NCI-H69 (cell line): ENCODE measurements around the gene CAMTA1.

Experiments
- DNase-seq: peaks from one replicate; lab custom pipeline; 2025; lab: John Stamatoyannopoulos, UW

Gene CAMTA1

GRCh38 chr1:7040969-7041695 is 255.9 kb downstream of the CAMTA1 start:
- DNase-seq, result no peak

DNA sequence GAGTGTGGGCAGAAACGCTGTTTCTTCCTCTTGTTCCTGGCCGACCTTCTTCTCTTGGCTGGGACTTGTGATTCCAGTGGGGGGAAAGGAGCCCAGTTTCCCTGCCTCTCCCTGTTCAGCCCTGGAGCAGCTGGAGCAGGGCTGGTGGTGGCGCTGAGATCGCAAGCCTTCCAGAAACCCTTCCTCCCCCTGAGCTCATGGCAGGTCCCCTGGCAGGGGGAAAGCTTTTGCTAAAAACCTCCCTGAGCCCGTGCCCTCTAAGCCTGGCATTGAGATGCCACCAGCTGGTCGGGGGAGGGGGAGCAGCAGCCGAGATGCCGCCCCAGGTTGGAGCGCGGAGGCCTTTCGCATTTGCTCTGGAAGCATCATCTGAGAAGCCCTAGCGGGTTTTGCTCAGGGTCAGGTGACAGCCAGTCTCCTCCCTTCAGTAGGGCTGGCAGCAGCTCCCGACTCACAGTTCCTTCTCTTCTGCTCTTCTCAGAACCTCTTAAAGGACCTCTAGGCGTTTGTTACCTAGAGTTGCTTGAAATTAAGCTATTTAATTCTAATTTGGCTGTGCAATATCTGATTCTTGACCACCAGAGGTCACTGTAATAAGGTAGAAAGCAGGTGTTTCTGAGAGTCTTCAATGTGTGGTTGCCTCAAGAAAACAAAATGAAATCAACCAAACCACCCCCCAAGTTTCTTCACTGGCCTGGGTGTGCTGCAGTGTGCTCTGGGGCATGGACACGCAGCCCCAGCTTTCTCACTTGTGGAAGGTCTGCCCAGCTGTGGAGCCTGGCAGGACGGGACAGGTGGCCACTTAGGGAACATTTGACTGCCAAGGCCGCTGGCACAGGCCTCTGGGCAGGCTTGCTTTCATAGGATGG is 257.3 kb downstream of the CAMTA1 start:
- DNase-seq, result peak; percentile 47

DNA sequence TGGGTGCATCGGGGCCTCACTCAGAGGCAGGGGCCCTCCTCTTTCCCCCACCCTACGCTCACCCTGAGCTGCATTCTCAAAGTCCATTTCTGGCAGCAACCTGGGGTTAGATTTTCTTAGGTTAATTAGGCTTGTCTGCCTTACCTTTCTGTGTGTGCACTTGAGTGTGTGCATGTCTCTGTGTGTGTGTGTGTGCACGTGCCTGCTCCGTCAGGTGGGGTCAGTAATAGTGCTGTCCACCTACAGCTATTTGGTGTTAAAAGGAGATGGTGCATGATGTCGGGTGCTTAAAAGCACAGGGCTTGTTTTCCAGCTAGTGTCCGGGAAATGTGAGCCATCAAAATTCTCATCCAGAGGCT is 257.9 kb downstream of the CAMTA1 start:
- no peak for DNase-seq

- DNase-seq, result no peak
Observed at GRCh38 chr1:7043719-7044535, 258.7 kb downstream of the CAMTA1 start.

- no peak for DNase-seq
Observed at GRCh38 chr1:7045897-7046296, 260.6 kb downstream of the CAMTA1 start.

DNA sequence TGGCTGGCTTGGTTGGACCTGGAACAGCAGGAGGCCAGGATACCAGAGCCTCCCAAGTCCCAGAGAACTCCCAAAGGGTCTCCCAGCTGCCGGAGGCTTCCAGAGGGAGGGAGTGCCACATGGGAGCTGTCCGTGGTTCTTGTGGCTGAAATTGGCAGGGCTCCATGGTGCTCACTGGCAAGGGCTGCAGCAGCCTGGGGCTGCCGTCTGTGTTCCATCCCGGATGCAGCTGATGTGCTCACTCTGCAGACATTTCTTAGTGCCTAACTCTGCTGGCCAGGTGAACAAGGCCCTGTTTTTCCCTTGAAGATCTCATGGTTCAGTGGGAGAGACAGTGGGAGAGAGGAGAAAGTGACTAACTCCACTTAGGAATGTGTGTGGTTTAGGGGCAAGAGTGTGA is 261.1 kb downstream of the CAMTA1 start:
- peak; percentile 38 for DNase-seq

DNA sequence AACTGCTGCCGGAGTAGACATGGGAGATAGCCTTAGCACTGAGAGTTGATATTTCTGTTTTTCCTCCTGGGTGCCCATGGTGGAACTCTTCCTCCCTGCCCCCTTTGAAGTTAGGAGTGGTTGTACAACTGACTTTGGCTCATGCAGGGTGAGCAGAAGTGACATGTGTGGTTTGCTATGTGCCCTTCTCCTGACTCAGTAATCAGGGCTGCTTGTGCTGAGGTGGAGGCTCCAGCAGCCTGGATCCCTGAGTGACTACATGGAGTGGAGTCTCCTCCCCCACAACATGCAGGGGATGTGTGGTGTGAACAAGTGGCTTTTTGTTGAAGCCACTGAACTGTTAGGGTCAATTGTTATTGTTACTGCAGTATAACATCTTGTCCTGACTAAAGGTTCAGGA is 261.6 kb downstream of the CAMTA1 start:
- DNase-seq, result no peak

- no peak for DNase-seq
Observed at GRCh38 chr1:7047866-7048265, 262.6 kb downstream of the CAMTA1 start.

DNA sequence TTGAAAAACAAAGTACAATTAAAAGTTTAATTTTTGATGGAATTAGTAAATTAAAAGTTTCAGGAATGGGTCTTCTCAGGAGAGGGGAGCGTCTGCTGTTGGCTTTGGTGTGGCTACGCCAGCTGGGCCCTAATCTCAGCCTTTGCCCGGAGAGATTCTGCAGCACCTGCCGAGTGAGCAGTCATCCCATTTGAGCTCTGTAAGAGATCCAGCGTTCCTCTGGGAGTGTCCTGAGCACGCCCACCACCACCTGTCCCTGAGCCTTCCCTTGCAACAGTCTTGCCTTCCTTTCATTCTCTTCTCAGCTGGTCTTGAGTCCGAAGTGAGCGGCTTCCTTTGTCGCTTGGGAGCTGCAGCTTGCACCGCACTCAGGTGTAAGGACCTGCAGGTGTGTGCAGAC is 263.1 kb downstream of the CAMTA1 start:
- DNase-seq, result peak; percentile 33

- DNase-seq, result no peak
Observed at GRCh38 chr1:7049913-7050625, 264.8 kb downstream of the CAMTA1 start.

DNA sequence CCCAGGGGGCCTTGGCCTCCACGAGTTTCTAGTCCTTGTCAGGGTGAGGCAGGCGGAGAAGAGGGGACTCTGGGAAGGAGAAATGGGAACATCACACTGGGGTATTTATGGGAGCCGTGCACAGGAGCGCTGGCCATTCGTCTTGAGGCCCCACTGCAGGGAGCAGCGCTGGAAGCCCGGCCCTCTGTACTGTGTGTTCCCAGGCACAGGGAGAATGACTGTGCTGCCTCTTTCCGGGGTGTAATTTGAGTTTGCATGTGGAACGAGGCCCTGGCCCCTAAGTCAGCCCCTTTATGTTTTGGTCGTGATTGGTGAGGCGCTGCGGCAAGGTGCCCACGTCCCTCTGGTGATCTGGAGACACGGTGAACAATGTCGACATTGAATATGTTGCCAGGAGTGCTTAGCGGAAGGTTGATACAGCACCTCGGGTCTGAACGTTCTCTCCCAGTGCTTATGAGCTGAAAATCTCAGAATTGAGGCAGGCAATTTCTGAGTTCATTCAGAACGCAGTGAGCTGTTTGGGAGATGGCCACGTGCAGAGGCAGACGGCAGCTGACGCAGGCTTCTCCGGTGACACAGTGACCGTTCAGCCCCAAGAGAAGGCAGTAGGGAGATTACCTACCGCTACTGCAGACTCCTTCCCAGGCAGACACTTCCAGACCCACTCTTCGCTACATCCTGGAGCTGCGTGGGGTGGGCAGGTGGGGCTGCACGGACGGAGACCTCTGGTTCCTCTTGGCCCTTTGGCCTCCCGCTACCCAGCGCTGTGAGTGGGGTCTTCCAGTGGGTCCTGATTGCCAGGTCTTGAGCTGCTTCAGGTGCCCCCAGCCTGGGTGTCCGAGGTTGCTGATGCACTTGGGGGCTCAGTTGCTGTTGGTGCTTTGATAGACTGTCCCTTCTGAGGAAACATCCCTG is 265.8 kb downstream of the CAMTA1 start:
- no peak for DNase-seq

- DNase-seq, result no peak
Observed at GRCh38 chr1:7052701-7053100, 267.4 kb downstream of the CAMTA1 start.

- DNase-seq, result no peak
Observed at GRCh38 chr1:7060745-7061144, 275.5 kb downstream of the CAMTA1 start.

DNA sequence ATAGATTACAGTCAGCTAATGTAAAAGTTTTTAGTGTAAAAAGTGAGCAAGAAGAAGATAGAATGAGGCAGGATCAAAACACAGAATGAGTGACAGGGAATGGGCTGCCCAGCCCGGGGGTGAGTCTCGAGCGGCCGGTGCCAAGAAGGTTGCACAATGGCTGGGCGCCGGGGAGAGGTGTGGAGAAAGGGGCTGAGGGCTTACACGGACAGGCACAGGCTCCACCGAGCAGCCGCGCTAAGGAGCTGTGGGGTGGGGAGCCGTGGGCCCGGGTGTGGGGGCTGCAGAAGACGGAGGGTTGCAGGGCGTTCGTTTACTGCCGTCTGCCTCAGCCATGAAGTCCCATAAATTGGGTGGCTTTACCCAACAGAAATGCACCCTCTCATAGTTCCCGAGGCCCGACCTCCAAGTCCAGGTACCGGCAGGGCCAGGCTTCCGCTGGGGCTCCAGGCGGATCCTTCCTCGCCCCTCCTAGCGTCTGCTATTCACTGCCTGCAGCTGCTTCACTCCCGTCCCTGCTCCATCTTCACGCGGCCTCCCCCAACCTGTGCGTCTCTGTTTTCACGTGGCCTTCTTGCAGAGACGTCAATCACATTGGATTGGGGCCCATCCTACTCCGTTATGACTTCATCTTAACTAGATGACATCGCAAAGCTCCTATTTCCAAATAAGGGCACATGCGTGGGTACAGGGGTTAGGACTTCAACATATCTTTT is 277.2 kb downstream of the CAMTA1 start:
- DNase-seq, result no peak

GRCh38 chr1:7063981-7064380 is 278.7 kb downstream of the CAMTA1 start:
- DNase-seq, result no peak

DNA sequence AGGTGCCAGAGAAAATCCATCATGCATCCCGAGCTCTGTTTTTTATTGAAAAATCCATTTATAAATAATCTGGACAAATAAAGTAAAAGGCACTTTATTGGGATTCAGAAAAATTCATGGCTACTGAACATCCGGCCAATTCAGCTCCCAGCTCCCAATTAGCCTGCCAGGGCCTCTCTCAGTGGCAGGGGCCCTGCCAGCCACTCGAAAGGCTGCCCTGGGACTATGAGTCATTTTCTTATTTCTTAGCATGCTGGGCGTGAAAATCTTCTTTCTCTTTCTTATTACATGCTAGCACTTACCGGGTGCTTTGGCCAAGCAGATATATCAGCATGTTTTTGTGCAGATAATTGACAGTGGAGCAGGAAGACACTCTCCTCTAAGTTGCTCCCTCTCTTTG is 283.3 kb downstream of the CAMTA1 start:
- no peak for DNase-seq

DNA sequence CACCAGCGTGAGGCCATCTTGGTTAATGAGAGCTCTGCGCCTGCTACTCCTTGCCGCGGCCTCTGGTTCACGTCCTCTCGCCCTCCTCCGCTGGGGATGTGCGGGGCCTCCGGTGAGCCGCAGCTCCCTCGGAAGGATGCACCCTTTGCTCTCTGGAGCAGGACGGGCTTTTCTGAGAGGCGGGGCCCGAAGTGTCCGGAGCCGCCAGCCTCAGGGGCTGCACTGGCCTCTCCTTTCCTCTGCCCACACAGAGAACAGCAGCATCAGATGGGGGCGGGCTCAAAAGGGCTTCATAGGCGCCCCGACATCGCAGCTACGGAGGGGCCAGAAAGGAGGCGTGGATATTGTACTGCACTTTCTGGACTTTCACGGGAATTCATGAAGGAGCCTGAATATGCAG is 284.7 kb downstream of the CAMTA1 start:
- no peak for DNase-seq

DNA sequence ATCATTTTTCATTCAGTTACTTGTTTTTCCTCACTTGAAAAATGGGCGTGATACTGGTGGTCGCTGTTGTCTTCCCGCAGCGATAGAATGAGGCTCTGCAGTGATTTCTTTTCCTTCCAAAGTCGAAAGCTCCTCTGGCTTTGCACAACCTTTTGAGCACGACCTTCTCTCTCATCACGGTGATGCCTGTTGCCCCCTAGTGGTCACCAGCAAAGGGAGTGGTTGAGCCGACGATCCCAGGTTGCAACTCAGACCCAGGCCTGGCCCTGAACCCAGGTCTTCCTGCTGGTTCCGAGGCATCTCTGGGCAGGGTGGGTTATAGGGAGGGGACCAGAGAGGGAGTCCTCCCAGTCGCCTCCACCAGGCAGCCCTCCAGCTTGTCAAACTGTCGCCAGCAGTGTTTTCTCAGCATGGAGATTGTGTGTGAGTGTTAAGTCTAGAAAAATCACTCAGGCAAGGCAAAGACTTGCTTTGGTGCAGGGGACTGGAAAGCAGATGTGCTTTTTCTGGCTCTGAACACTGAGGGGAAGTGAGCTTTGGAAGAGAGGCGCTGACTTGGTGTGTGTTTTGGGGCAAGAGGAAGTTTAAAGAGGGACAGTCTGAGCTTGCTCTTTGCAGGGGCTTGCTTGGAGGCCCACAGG is 285.3 kb downstream of the CAMTA1 start:
- DNase-seq, result peak; percentile 52

- DNase-seq, result no peak
Observed at GRCh38 chr1:7076117-7076516, 290.9 kb downstream of the CAMTA1 start.

- peak; percentile 67 for DNase-seq
Observed at GRCh38 chr1:7076572-7076971, 291.3 kb downstream of the CAMTA1 start.
